ENCODE data around the gene PLCH1. TPM values are rescaled to one million over a fixed set of nuclear protein-coding genes. Genes with fewer than 3 reads are reported as not detected.

PLCH1 gene
- total and polyA plus RNA-seq, 2 experiments from 2014 or later, result 2.6 to 5.8 TPM

- Histone ChIP-seq H3K27ac (no peak overlapping the region), H3K4me2 (no peak overlapping the region)
- no peak for DNase-seq (ENCODE audit: low spot score)
Observed at GRCh38 chr3:155560135-155560534, 184.7 kb downstream of the PLCH1 start.

GRCh38 chr3:155556531-155556930 lies 188.3 kb downstream of the PLCH1 start:
- WGBS (ENCODE audit: low lambda C conversion rate, missing lambda C conversion rate), result 78% methylated on average over 4 of the region's 4 CpGs
- no peak for DNase-seq (ENCODE audit: low spot score)
- no peak for TF ChIP-seq EZH2phosphoT487 (IDR thresholded peaks at IDR 0.05; ENCODE audit: low read depth, severe bottlenecking, unreplicated experiment)
- no peak for TF ChIP-seq EZH2 (IDR thresholded peaks at IDR 0.05; ENCODE audit: borderline replicate concordance)
- no peak for TF ChIP-seq CTCF (IDR thresholded peaks at IDR 0.05; ENCODE audit: poor library complexity)
- H3K9me2 ChIP-seq (replicated peaks; ENCODE audit: insufficient read depth), result no peaks in the 10 kb centered on the region
- no peaks in the 10 kb centered on the region for H3K9me3 ChIP-seq (ENCODE audit: low read depth)
- no peaks in the 10 kb centered on the region for H3K79me2 ChIP-seq
- no peak overlapping the region for H3K4me3 ChIP-seq
- H4K20me1 ChIP-seq (ENCODE audit: insufficient read depth, poor library complexity, severe bottlenecking), result no peaks in the 10 kb centered on the region
- H2AFZ ChIP-seq, result no peak overlapping the region
- H3K36me3 ChIP-seq (replicated peaks; ENCODE audit: insufficient read depth, low read depth), result no peaks in the 10 kb centered on the region
- no peaks in the 10 kb centered on the region for H3K27me3 ChIP-seq
- H3K4me2 ChIP-seq, result no peak overlapping the region
- H3K27ac ChIP-seq, result peak overlapping the region; percentile 76
- H3K4me1 ChIP-seq (ENCODE audit: insufficient read depth), result peaks cover 12% of the 10 kb centered on the region

More at GRCh38 chr3:155560135-155560534, 184.7 kb downstream of the PLCH1 start:
- Histone ChIP-seq H3K9me3 (ENCODE audit: low read depth) (no peaks in the 10 kb centered on the region), H3K4me1 (ENCODE audit: insufficient read depth) (peaks cover 8% of the 10 kb centered on the region), H3K4me3 (no peak overlapping the region), H3K79me2 (no peaks in the 10 kb centered on the region), H3K9me2 (replicated peaks; ENCODE audit: insufficient read depth) (no peaks in the 10 kb centered on the region), H2AFZ (no peak overlapping the region), H3K27me3 (no peaks in the 10 kb centered on the region), H3K36me3 (replicated peaks; ENCODE audit: insufficient read depth, low read depth) (no peaks in the 10 kb centered on the region), H4K20me1 (ENCODE audit: insufficient read depth, poor library complexity, severe bottlenecking) (no peaks in the 10 kb centered on the region)
- 89% methylated on average over 1 of the region's 1 CpG for WGBS (ENCODE audit: low lambda C conversion rate, missing lambda C conversion rate)
- TF ChIP-seq EZH2phosphoT487 (IDR thresholded peaks at IDR 0.05; ENCODE audit: low read depth, severe bottlenecking, unreplicated experiment) (no peak), CTCF (IDR thresholded peaks at IDR 0.05; ENCODE audit: poor library complexity) (no peak), EZH2 (IDR thresholded peaks at IDR 0.05; ENCODE audit: borderline replicate concordance) (no peak)

- no peak overlapping the region for H3K4me3 ChIP-seq
- no peaks in the 10 kb centered on the region for H3K36me3 ChIP-seq (replicated peaks; ENCODE audit: insufficient read depth, low read depth)
- H4K20me1 ChIP-seq (ENCODE audit: insufficient read depth, poor library complexity, severe bottlenecking), result no peaks in the 10 kb centered on the region
- peak overlapping the region; percentile 12 for H2AFZ ChIP-seq
- no peaks in the 10 kb centered on the region for H3K9me2 ChIP-seq (replicated peaks; ENCODE audit: insufficient read depth)
- no peaks in the 10 kb centered on the region for H3K9me3 ChIP-seq (ENCODE audit: low read depth)
- DNase-seq (ENCODE audit: low spot score), result peak; percentile 16
- peaks cover 12% of the 10 kb centered on the region for H3K4me1 ChIP-seq (ENCODE audit: insufficient read depth)
- peak overlapping the region; percentile 76 for H3K27ac ChIP-seq
- WGBS (ENCODE audit: low lambda C conversion rate, missing lambda C conversion rate), result 47% methylated on average over 2 of the region's 2 CpGs
- TF ChIP-seq CTCF (IDR thresholded peaks at IDR 0.05; ENCODE audit: poor library complexity) (no peak), EZH2phosphoT487 (IDR thresholded peaks at IDR 0.05; ENCODE audit: low read depth, severe bottlenecking, unreplicated experiment) (no peak), EZH2 (IDR thresholded peaks at IDR 0.05; ENCODE audit: borderline replicate concordance) (no peak)
- H3K27me3 ChIP-seq, result no peaks in the 10 kb centered on the region
- H3K79me2 ChIP-seq, result no peaks in the 10 kb centered on the region
- peak overlapping the region; percentile 57 for H3K4me2 ChIP-seq
Observed at GRCh38 chr3:155555479-155556060, 189.3 kb downstream of the PLCH1 start.

All from hepatocyte (in vitro differentiated cells).